H1 (cell line): ENCODE results near the gene ERAS. TPM values are rescaled to one million over a fixed set of nuclear protein-coding genes. Genes with fewer than 3 reads are reported as not detected.

Experiments used
- CTCF ChIA-PET: fragments of 300-600 bp; sonication (Branson Sonifier 250); formaldehyde crosslinking; loops from one replicate; lab custom pipeline; 2021; ENCODE audit not compliant: partially characterized antibody; lab: Charles Lee
- POLR2A ChIA-PET: fragments of 300-600 bp; sonication (Branson Sonifier 250); formaldehyde crosslinking; loops from one replicate; lab custom pipeline; 2021; ENCODE audit warnings: inconsistent platforms; ENCODE audit not compliant: partially characterized antibody; lab: Charles Lee
- DNase-seq, 2 experiments: peaks; one replicate each; pipeline versions ENCODE4 v3.0.0 to v3.0.0-alpha.2; 2010 to 2022; ENCODE audit warnings: low spot score in 2 of 2, low read depth in 1 of 2, mixed read lengths in 1 of 2
- FAIRE-seq: peaks from 2 replicates; lab custom pipeline; 2011; peaks lifted over from hg19 to GRCh38; lab: Jason Lieb, UNC
- H2AFZ ChIP-seq: 2 replicates; pipeline ENCODE4 v1.8.1; 2012; ENCODE audit warnings: low read length, inconsistent platforms
- H2AK5ac ChIP-seq: 2 replicates; pipeline ENCODE4 v1.6.1; 2013; ENCODE audit warnings: low read depth, low read length
- H2BK120ac ChIP-seq: replicated peaks from 2 replicates; pipeline ENCODE3; 2013; ENCODE audit warnings: low read depth, low read length, inconsistent platforms
- H2BK12ac ChIP-seq: 2 replicates; pipeline ENCODE4 v1.6.1; 2013; ENCODE audit warnings: low read depth, low read length
- H2BK15ac ChIP-seq: 2 replicates; pipeline ENCODE4 v1.6.1; 2013; ENCODE audit warnings: low read length
- H2BK20ac ChIP-seq: 2 replicates; pipeline ENCODE4 v1.6.1; 2013; ENCODE audit warnings: low read length
- H2BK5ac ChIP-seq: 2 replicates; pipeline ENCODE4 v1.6.1; 2013; ENCODE audit warnings: low read depth, low read length
- H3K14ac ChIP-seq: 2 replicates; pipeline ENCODE4 v1.6.1; 2013; ENCODE audit warnings: inconsistent platforms; ENCODE audit not compliant: insufficient read length
- H3K18ac ChIP-seq: 2 replicates; pipeline ENCODE4 v1.6.1; 2013; ENCODE audit warnings: low read length; ENCODE audit errors: extremely low read depth
- H3K23ac ChIP-seq: 2 replicates; pipeline ENCODE4 v1.6.1; 2013; ENCODE audit warnings: inconsistent platforms; ENCODE audit not compliant: insufficient read length
- H3K23me2 ChIP-seq: 2 replicates; pipeline ENCODE4 v1.6.1; 2013; ENCODE audit warnings: low read depth, low read length
- H3K27ac ChIP-seq: 2 replicates; pipeline ENCODE4 v1.6.1; 2011; ENCODE audit warnings: low read depth, low read length, inconsistent platforms
- H3K27me3 ChIP-seq, 4 experiments: replicated peaks in 1 of 4; 1 replicate in 1 of 4; 2 replicates in 3 of 4; pipeline versions ENCODE4 v1.6.1 to v1.8.1; 2011 to 2013; ENCODE audit warnings: low read length in 3 of 4, mild to moderate bottlenecking in 3 of 4, inconsistent platforms in 2 of 4, mixed read lengths in 2 of 4, moderate library complexity in 1 of 4; ENCODE audit not compliant: control insufficient read depth in 3 of 4, insufficient read depth in 3 of 4; ENCODE audit errors: extremely low read depth in 1 of 4
- H3K36me3 ChIP-seq, 4 experiments: 2 replicates each; pipeline versions ENCODE4 v1.6.1 to v1.8.1; 2011 to 2013; ENCODE audit warnings: mild to moderate bottlenecking in 4 of 4, low read length in 3 of 4, moderate library complexity in 2 of 4, control low read depth in 1 of 4, inconsistent platforms in 1 of 4; ENCODE audit not compliant: insufficient read depth in 4 of 4, control insufficient read depth in 2 of 4
- H3K4ac ChIP-seq: replicated peaks from 2 replicates; pipeline ENCODE3; 2013; ENCODE audit warnings: low read length, low read depth, mixed read lengths, inconsistent platforms; ENCODE audit not compliant: insufficient read length
- H3K4me1 ChIP-seq, 4 experiments: replicated peaks in 1 of 4; 1 replicate in 1 of 4; 2 replicates in 3 of 4; pipeline versions ENCODE4 v1.6.1 to v1.8.1; 2011 to 2013; ENCODE audit warnings: low read length in 3 of 4, inconsistent platforms in 2 of 4, mixed read lengths in 1 of 4; ENCODE audit not compliant: insufficient read depth in 4 of 4, control insufficient read depth in 3 of 4
- H3K4me2 ChIP-seq, 2 experiments: 2 replicates each; pipeline versions ENCODE4 v1.6.1 to v1.8.1; 2011 to 2013; ENCODE audit warnings: low read depth in 2 of 2, low read length in 2 of 2, control low read depth in 1 of 2, inconsistent platforms in 1 of 2, mild to moderate bottlenecking in 1 of 2; ENCODE audit not compliant: insufficient read depth in 1 of 2
- H3K4me3 ChIP-seq, 4 experiments: fragments of 200-600, 300-600 bp in 1 of 4; sonication (generic), shearing (Covaris generic), sonication (Bioruptor Twin) in 1 of 4; 2 replicates each; pipeline versions ENCODE4 v1.5.1 to v1.8.1; 2011 to 2016; ENCODE audit warnings: low read length in 4 of 4, low read depth in 3 of 4, control low read depth in 2 of 4, inconsistent platforms in 2 of 4, mild to moderate bottlenecking in 2 of 4, mixed read lengths in 1 of 4, moderate library complexity in 1 of 4; ENCODE audit not compliant: insufficient read depth in 2 of 4; ENCODE audit errors: extremely low read depth in 1 of 4
- H3K56ac ChIP-seq: replicated peaks from 2 replicates; pipeline ENCODE3; 2013; ENCODE audit warnings: low read depth, mild to moderate bottlenecking, mixed read lengths, low read length, inconsistent platforms; ENCODE audit not compliant: insufficient read length
- H3K79me1 ChIP-seq: 2 replicates; pipeline ENCODE4 v1.6.1; 2013; ENCODE audit warnings: low read depth, low read length, control low read depth
- H3K79me2 ChIP-seq, 2 experiments: 2 replicates each; pipeline versions ENCODE4 v1.6.1 to v1.8.1; 2012 to 2013; ENCODE audit warnings: low read length in 2 of 2, mild to moderate bottlenecking in 2 of 2, inconsistent platforms in 1 of 2; ENCODE audit not compliant: insufficient read depth in 2 of 2, control insufficient read depth in 1 of 2
- H3K9ac ChIP-seq, 4 experiments: replicated peaks in 1 of 4; 1 replicate in 1 of 4; 2 replicates in 3 of 4; pipeline versions ENCODE4 v1.6.1 to v1.8.1; 2011 to 2013; ENCODE audit warnings: low read depth in 3 of 4, low read length in 3 of 4, control low read depth in 2 of 4, mild to moderate bottlenecking in 2 of 4, moderate library complexity in 2 of 4, inconsistent platforms in 1 of 4; ENCODE audit errors: extremely low read depth in 1 of 4
- H3K9me3 ChIP-seq, 2 experiments: 2 replicates each; pipeline versions ENCODE4 v1.6.1 to v1.8.1; 2012 to 2013; ENCODE audit warnings: mild to moderate bottlenecking in 2 of 2, moderate library complexity in 2 of 2, control low read depth in 1 of 2, inconsistent platforms in 1 of 2, low read depth in 1 of 2, low read length in 1 of 2, mixed read lengths in 1 of 2; ENCODE audit not compliant: insufficient read depth in 2 of 2
- H4K20me1 ChIP-seq, 2 experiments: replicated peaks in 1 of 2; 2 replicates each; pipeline versions ENCODE3 to v1.8.1; 2011 to 2013; ENCODE audit warnings: inconsistent platforms in 2 of 2, low read length in 2 of 2, mild to moderate bottlenecking in 1 of 2; ENCODE audit not compliant: insufficient read depth in 2 of 2, control insufficient read depth in 1 of 2
- H4K5ac ChIP-seq: 2 replicates; pipeline ENCODE4 v1.6.1; 2013; ENCODE audit warnings: low read length, low read depth, mixed read lengths, inconsistent platforms; ENCODE audit not compliant: insufficient read length
- H4K8ac ChIP-seq: 2 replicates; pipeline ENCODE4 v1.8.0; 2013; ENCODE audit warnings: mild to moderate bottlenecking, moderate library complexity, low read length, inconsistent platforms; ENCODE audit not compliant: insufficient read depth; ENCODE audit errors: extremely low read depth
- H4K91ac ChIP-seq: replicated peaks from 2 replicates; pipeline ENCODE3; 2013; ENCODE audit warnings: low read length, mixed read lengths, inconsistent platforms; ENCODE audit not compliant: insufficient read length
- BACH1 ChIP-seq: IDR thresholded peaks from 2 replicates; pipeline ENCODE4 v1.6.1; 2012; ENCODE audit warnings: low read length, improper control_type of control experiment
- BRCA1 ChIP-seq: IDR thresholded peaks from 2 replicates; pipeline ENCODE4 v1.6.1; 2012; ENCODE audit warnings: low read depth, low read length, improper control_type of control experiment
- CHD2 ChIP-seq: IDR thresholded peaks from 2 replicates; pipeline ENCODE4 v1.6.1; 2012; ENCODE audit warnings: low read length, improper control_type of control experiment
- EP300 ChIP-seq, 2 experiments: IDR thresholded peaks; 1 replicate in 1 of 2; 2 replicates in 1 of 2; pipeline ENCODE4 v1.6.1; 2011 to 2012; ENCODE audit warnings: low read depth in 2 of 2, low read length in 2 of 2, mild to moderate bottlenecking in 2 of 2, borderline replicate concordance in 1 of 2, inconsistent platforms in 1 of 2, moderate library complexity in 1 of 2
- MAFK ChIP-seq: IDR thresholded peaks from 2 replicates; pipeline ENCODE4 v1.6.1; 2012; ENCODE audit warnings: low read depth, mild to moderate bottlenecking, improper control_type of control experiment, low read length
- RAD21 ChIP-seq, 2 experiments: IDR thresholded peaks in 1 of 2; conservative IDR thresholded peaks in 1 of 2; 2 replicates each; pipeline ENCODE4 v1.6.1; 2011; ENCODE audit warnings: low read depth in 2 of 2, low read length in 2 of 2, improper control_type of control experiment in 1 of 2, inconsistent platforms in 1 of 2, mild to moderate bottlenecking in 1 of 2, moderate library complexity in 1 of 2
- SP1 ChIP-seq: IDR thresholded peaks from 2 replicates; pipeline ENCODE4 v1.6.1; 2011; ENCODE audit warnings: low read depth, low read length
- TAF7 ChIP-seq: optimal IDR thresholded peaks from 2 replicates; pipeline ENCODE3; 2011; ENCODE audit warnings: low read depth, mild to moderate bottlenecking, inconsistent platforms, low read length, moderate library complexity, borderline replicate concordance
- WGBS, 2 experiments: shearing (Covaris generic) in 1 of 2; methylation state at CpG; one replicate each; pipeline versions ENCODE4 v1.1.6 to v1.1.7; 2013 to 2015; ENCODE audit warnings: low lambda C conversion rate in 2 of 2, mixed read lengths in 2 of 2, inconsistent platforms in 1 of 2, low coverage in 1 of 2, missing lambda C conversion rate in 1 of 2; ENCODE audit not compliant: insufficient replicate concordance in 2 of 2, insufficient coverage in 1 of 2, insufficient read length in 1 of 2; ENCODE audit errors: extremely low coverage in 1 of 2, missing lambda C conversion rate in 1 of 2; 5-methylcytosine and 5-hydroxymethylcytosine counted together
- polyA plus RNA-seq, 7 experiments: library from polyadenylated mRNA; depleted of rRNA in 3 of 7; stranded (reverse) in 5 of 7; unstranded in 2 of 7; fragments of >200 nt in 5 of 7; fragments of 200-250 nt in 2 of 7; gene quantifications; 1 replicate in 5 of 7; 2 replicates in 1 of 7; 4 replicates in 1 of 7; pipeline versions ENCODE4 v1.2.1 to v1.2.3, GENCODE V29; 2011 to 2013; ENCODE audit warnings: missing spikeins in 2 of 7, mixed read lengths in 2 of 7
- total RNA-seq: library from RNA; stranded (reverse); fragmentation: NEBNext Ultra II Directional; extraction: Animal tissue kit (Norgen Biotek cat#: 25700); gene quantifications from 2 replicates; pipeline ENCODE4 v1.2.1, GENCODE V29; 2021

Gene ERAS
- total and polyA plus RNA-seq, 2 of the 8 experiments (the other 6 are each of a cell fraction or from before 2014, with no cell fraction given) = 0.70 TPM; not detected in 1

DNA sequence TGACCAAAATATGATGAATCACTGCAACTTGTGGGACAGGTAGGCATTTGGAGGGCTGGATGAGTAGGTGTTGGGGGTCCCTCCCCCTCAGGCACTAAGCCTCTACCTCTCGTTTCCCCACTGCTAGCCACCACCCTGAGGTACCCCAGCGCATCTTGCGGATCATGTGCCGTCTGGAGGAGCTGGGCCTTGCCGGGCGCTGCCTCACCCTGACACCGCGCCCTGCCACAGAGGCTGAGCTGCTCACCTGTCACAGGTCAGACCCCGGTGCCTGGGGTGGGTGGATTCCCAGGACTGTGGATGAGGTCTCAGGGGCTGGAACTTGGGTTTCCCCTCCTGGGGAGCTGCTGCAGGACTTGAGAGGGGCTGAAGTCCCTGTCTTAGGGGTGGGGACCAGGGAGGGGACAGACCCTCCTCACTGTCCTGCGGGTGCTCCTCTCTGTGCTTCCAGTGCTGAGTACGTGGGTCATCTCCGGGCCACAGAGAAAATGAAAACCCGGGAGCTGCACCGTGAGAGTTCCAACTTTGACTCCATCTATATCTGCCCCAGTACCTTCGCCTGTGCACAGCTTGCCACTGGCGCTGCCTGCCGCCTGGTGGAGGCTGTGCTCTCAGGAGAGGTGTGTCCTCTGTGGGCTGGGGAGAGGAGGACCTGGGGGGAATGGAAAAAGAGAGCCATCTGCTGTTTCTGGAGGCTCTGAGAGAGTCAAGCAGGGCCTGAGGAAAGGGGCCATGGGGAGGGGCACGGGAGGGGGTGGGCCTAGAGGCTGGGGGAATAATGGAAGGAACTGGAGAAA is 10.1 kb upstream of the ERAS start:
- H3K27me3 ChIP-seq = no peaks in the 10 kb centered on the region
- H2BK120ac ChIP-seq = no peak overlapping the region
- H3K56ac ChIP-seq = no peak overlapping the region
- H2BK5ac ChIP-seq = no peak overlapping the region
- 93% methylated on average over 11 of the region's 18 CpGs; no CpG with 5 or more reads in 1 of the 2 experiments for WGBS, 2 experiments
- no peak overlapping the region for H3K14ac ChIP-seq
- DNase-seq (no peak), FAIRE-seq (no peak)
- no peak overlapping the region for H2BK15ac ChIP-seq
- no peak for TF ChIP-seq BRCA1
- no peak for TF ChIP-seq TAF7
- no peak for TF ChIP-seq SP1
- no peak for TF ChIP-seq BACH1
- TF ChIP-seq EP300 (IDR thresholded peaks at IDR 0.05; ENCODE audit: borderline replicate concordance in 1 of 2, low read depth in 2 of 2, low read length in 2 of 2) = no peak
- TF ChIP-seq MAFK = no peak
- no peak for TF ChIP-seq RAD21 (IDR thresholded peaks at IDR 0.05 in 1 of 2, conservative IDR thresholded peaks at IDR 0.05 in 1 of 2; ENCODE audit: low read depth in 2 of 2, low read length in 2 of 2)
- TF ChIP-seq CHD2 = no peak
- no peaks in the 10 kb centered on the region for H3K79me2 ChIP-seq
- H3K23ac ChIP-seq = no peak overlapping the region
- no peaks in the 10 kb centered on the region for H3K79me1 ChIP-seq
- H3K36me3 ChIP-seq = peaks cover 0 to 6% (median 1%) of the 10 kb centered on the region in 4 experiments; a peak in 1 of 8 replicates
- H3K4me3 ChIP-seq = no peak overlapping the region
- H4K20me1 ChIP-seq = peaks cover 0 to 2% of the 10 kb centered on the region in 2 experiments
- no peak overlapping the region for H2AK5ac ChIP-seq
- H3K4me2 ChIP-seq = no peak overlapping the region
- no peaks in the 10 kb centered on the region for H3K23me2 ChIP-seq
- H3K18ac ChIP-seq = no peak overlapping the region
- H3K27ac ChIP-seq = no peak overlapping the region
- H2BK12ac ChIP-seq = no peak overlapping the region
- no peak overlapping the region for H2BK20ac ChIP-seq
- no peaks in the 10 kb centered on the region for H3K4me1 ChIP-seq
- H4K8ac ChIP-seq = no peak overlapping the region; the same call in 1 of the 2 replicates
- no peak overlapping the region for H4K91ac ChIP-seq
- no peaks in the 10 kb centered on the region for H3K9me3 ChIP-seq
- ChIA-PET CTCF (interaction anchor here (1.2 kb wide), 1 partner anchor 11 kb away, joined by 3 read pairs; no protein-coding TSS in a partner anchor), POLR2A (interaction anchor here (0.6 to 2.2 kb wide), 6 partner anchors 9 to 272 kb away, joined by 3 to 8 read pairs (median 3); partner anchors contain the start of genes ERAS and PCSK1N)
- no peak overlapping the region for H4K5ac ChIP-seq
- H2AFZ ChIP-seq = no peak overlapping the region
- no peak overlapping the region for H3K9ac ChIP-seq
- H3K4ac ChIP-seq = no peak overlapping the region
